Amniotic epithelial cell (primary cell): Measurements from ENCODE around the gene PPP2R2D.

ENCODE experiments used
- DNase-seq: peaks from one replicate; pipeline ENCODE4 v3.0.0-alpha.2; 2010; ENCODE audit warnings: low read depth

Gene PPP2R2D

GRCh38 chr10:131929122-131929845 lies 28.5 kb downstream of the PPP2R2D start:
- no peak for DNase-seq

- DNase-seq = no peak
Observed at GRCh38 chr10:131930150-131930549, 29.3 kb downstream of the PPP2R2D start.

- no peak for DNase-seq
Observed at GRCh38 chr10:131930586-131931330, 29.9 kb downstream of the PPP2R2D start.

GRCh38 chr10:131931981-131932380 lies 31.2 kb downstream of the PPP2R2D start:
- DNase-seq = no peak

GRCh38 chr10:131933016-131933695 lies 32.3 kb downstream of the PPP2R2D start:
- DNase-seq = no peak

- no peak for DNase-seq
Observed at GRCh38 chr10:131933696-131934086, 32.9 kb downstream of the PPP2R2D start.

- DNase-seq = no peak
Observed at GRCh38 chr10:131934769-131935168, 34.0 kb downstream of the PPP2R2D start.

- DNase-seq = no peak
Observed at GRCh38 chr10:131935260-131935659, 34.5 kb downstream of the PPP2R2D start.

GRCh38 chr10:131936294-131936693 lies 35.5 kb downstream of the PPP2R2D start:
- no peak for DNase-seq

GRCh38 chr10:131936736-131937135 lies 35.9 kb downstream of the PPP2R2D start:
- no peak for DNase-seq

GRCh38 chr10:131937836-131938235 lies 37.0 kb downstream of the PPP2R2D start:
- DNase-seq = peak; percentile 48

- no peak for DNase-seq
Observed at GRCh38 chr10:131938681-131939080, 37.9 kb downstream of the PPP2R2D start.

GRCh38 chr10:131942455-131942854 lies 41.6 kb downstream of the PPP2R2D start:
- DNase-seq = no peak

GRCh38 chr10:131943021-131943814 lies 42.4 kb downstream of the PPP2R2D start:
- DNase-seq = peak; percentile 24

- no peak for DNase-seq
Observed at GRCh38 chr10:131944412-131944811, 43.6 kb downstream of the PPP2R2D start.

- DNase-seq = no peak
Observed at GRCh38 chr10:131944976-131945695, 44.3 kb downstream of the PPP2R2D start.

- DNase-seq = peak; percentile 90
Observed at GRCh38 chr10:131946321-131946751, 45.5 kb downstream of the PPP2R2D start.

GRCh38 chr10:131946880-131947279 lies 46.1 kb downstream of the PPP2R2D start:
- DNase-seq = no peak

- peak; percentile 81 for DNase-seq
Observed at GRCh38 chr10:131947631-131948347, 47.0 kb downstream of the PPP2R2D start.

GRCh38 chr10:131948501-131948900 lies 47.7 kb downstream of the PPP2R2D start:
- no peak for DNase-seq
